ENCODE measurements around the gene TMEM163. TPM values are rescaled to one million over a fixed set of nuclear protein-coding genes. Genes with fewer than 3 reads are reported as not detected.

TMEM163 gene
- total RNA-seq, 1 experiment from 2014 or later: 4.1 TPM

GRCh38 chr2:134712299-134712698, 6.5 kb downstream of the TMEM163 start:
- intact Hi-C loops (cut with micrococcal nuclease; ENCODE audit: unreplicated experiment): no loop called here

GRCh38 chr2:134711692-134712091, 7.1 kb downstream of the TMEM163 start:
- H3K4me1 ChIP-seq: peaks cover 13% of the 10 kb centered on the region
- Mint-ChIP-seq H3K36me3 (ENCODE audit: insufficient read depth, unreplicated experiment) (peaks cover 6% of the 10 kb centered on the region), H3K27me3 (ENCODE audit: insufficient read depth, unreplicated experiment) (peaks cover 2% of the 10 kb centered on the region), H3K4me3 (ENCODE audit: unreplicated experiment) (no peak overlapping the region), H3K4me1 (ENCODE audit: low read depth, unreplicated experiment) (peaks cover 19% of the 10 kb centered on the region), H3K27ac (ENCODE audit: unreplicated experiment) (no peak overlapping the region), H3K9me3 (ENCODE audit: unreplicated experiment) (no peaks in the 10 kb centered on the region)
- intact Hi-C loops (cut with micrococcal nuclease; ENCODE audit: unreplicated experiment): no loop called here
- H3K9me3 ChIP-seq: no peaks in the 10 kb centered on the region
- H3K36me3 ChIP-seq (ENCODE audit: control insufficient read depth, insufficient read depth, low read length): no peaks in the 10 kb centered on the region
- H3K27me3 ChIP-seq (replicated peaks; ENCODE audit: control insufficient read depth, insufficient read depth, low read length): no peaks in the 10 kb centered on the region
- ChIA-PET POLR2A (no interaction called here), CTCF (no interaction called here)
- no peak overlapping the region for H3K4me3 ChIP-seq (ENCODE audit: low read depth, low read length)
- BruUV-seq (replicated peaks): no TSS peak
- no peak for TF ChIP-seq CTCF (IDR thresholded peaks at IDR 0.05; ENCODE audit: insufficient read depth in 1 of 2, low read depth in 1 of 2, low read length in 1 of 2, severe bottlenecking in 1 of 2, unreplicated experiment in 1 of 2)
- DNase-seq: no peak

More at GRCh38 chr2:134712299-134712698, 6.5 kb downstream of the TMEM163 start:
- ChIA-PET CTCF (no interaction called here), POLR2A (no interaction called here)
- Histone ChIP-seq H3K27me3 (replicated peaks; ENCODE audit: control insufficient read depth, insufficient read depth, low read length) (0 out of 2 replicates have a peak, but pooled peaks cover 1% of the 10 kb centered on the region), H3K4me3 (ENCODE audit: low read depth, low read length) (no peak overlapping the region), H3K4me1 (peaks cover 7% of the 10 kb centered on the region), H3K9me3 (no peaks in the 10 kb centered on the region), H3K36me3 (ENCODE audit: control insufficient read depth, insufficient read depth, low read length) (no peaks in the 10 kb centered on the region)
- Mint-ChIP-seq H3K4me1 (ENCODE audit: low read depth, unreplicated experiment) (peaks cover 13% of the 10 kb centered on the region), H3K27ac (ENCODE audit: unreplicated experiment) (no peak overlapping the region), H3K4me3 (ENCODE audit: unreplicated experiment) (no peak overlapping the region), H3K9me3 (ENCODE audit: unreplicated experiment) (no peaks in the 10 kb centered on the region), H3K27me3 (ENCODE audit: insufficient read depth, unreplicated experiment) (peaks cover 7% of the 10 kb centered on the region), H3K36me3 (ENCODE audit: insufficient read depth, unreplicated experiment) (peaks cover 7% of the 10 kb centered on the region)
- no TSS peak for BruUV-seq (replicated peaks)
- no peak for TF ChIP-seq CTCF (IDR thresholded peaks at IDR 0.05; ENCODE audit: insufficient read depth in 1 of 2, low read depth in 1 of 2, low read length in 1 of 2, severe bottlenecking in 1 of 2, unreplicated experiment in 1 of 2)
- DNase-seq: no peak

- H3K27ac Mint-ChIP-seq (ENCODE audit: unreplicated experiment): peak overlapping the region; percentile 74
- Histone ChIP-seq H3K4me3 (ENCODE audit: low read depth, low read length) (no peak overlapping the region), H3K36me3 (ENCODE audit: control insufficient read depth, insufficient read depth, low read length) (no peaks in the 10 kb centered on the region), H3K9me3 (no peaks in the 10 kb centered on the region), H3K27me3 (replicated peaks; ENCODE audit: control insufficient read depth, insufficient read depth, low read length) (no peaks in the 10 kb centered on the region), H3K4me1 (peaks cover 18% of the 10 kb centered on the region)
- peaks cover 6% of the 10 kb centered on the region for H3K36me3 Mint-ChIP-seq (ENCODE audit: insufficient read depth, unreplicated experiment)
- intact Hi-C loops (cut with micrococcal nuclease; ENCODE audit: unreplicated experiment): no loop called here
- no peaks in the 10 kb centered on the region for H3K27me3 Mint-ChIP-seq (ENCODE audit: insufficient read depth, unreplicated experiment)
- H3K4me1 Mint-ChIP-seq (ENCODE audit: low read depth, unreplicated experiment): peaks cover 19% of the 10 kb centered on the region
- no TSS peak for BruUV-seq (replicated peaks)
- peak overlapping the region; percentile 53 for H3K4me3 Mint-ChIP-seq (ENCODE audit: unreplicated experiment)
- TF ChIP-seq CTCF (IDR thresholded peaks at IDR 0.05; ENCODE audit: insufficient read depth in 1 of 2, low read depth in 1 of 2, low read length in 1 of 2, severe bottlenecking in 1 of 2, unreplicated experiment in 1 of 2): no peak
- no peaks in the 10 kb centered on the region for H3K9me3 Mint-ChIP-seq (ENCODE audit: unreplicated experiment)
- POLR2A ChIA-PET: no interaction called here
- CTCF ChIA-PET: no interaction called here
- DNase-seq: no peak
Measured at GRCh38 chr2:134707330-134707676, 11.5 kb downstream of the TMEM163 start.

Measured in Caco-2 (cell line).